ENCODE results near the gene SEC24C. TPM values are rescaled to one million over a fixed set of nuclear protein-coding genes. Genes with fewer than 3 reads are reported as not detected.

SEC24C gene
- total and polyA plus RNA-seq, 2 of the 4 experiments (the other 2 are of a cell fraction), result 74.2 to 88.9 TPM

- no peaks in the 10 kb centered on the region for H3K27me3 ChIP-seq (ENCODE audit: control insufficient read depth, insufficient read depth, low read length)
- no peak overlapping the region for H2BK5ac ChIP-seq (ENCODE audit: low read depth, low read length, poor library complexity, severe bottlenecking)
- peaks cover 26% of the 10 kb centered on the region for H3K36me3 ChIP-seq (ENCODE audit: control insufficient read depth, insufficient read depth, low read length)
- BruUV-seq (replicated peaks), result no TSS peak
- H4K8ac ChIP-seq (ENCODE audit: low read depth in 2 of 2, low read length in 2 of 2), result no peak overlapping the region
- ATAC-seq (ENCODE audit: low read depth) (no peak), DNase-seq (no peak)
- peak overlapping the region; percentile 29 for H2AK9ac ChIP-seq (replicated peaks; ENCODE audit: low read depth, low read length, poor library complexity)
- no peak overlapping the region; the same call in 2 of the 3 replicates for H2BK15ac ChIP-seq (ENCODE audit: low read depth, low read length)
- H3K4me3 ChIP-seq (ENCODE audit: insufficient read depth, low read depth, low read length), result no peak overlapping the region
- H3K79me1 ChIP-seq (ENCODE audit: low read depth in 1 of 2, low read length in 2 of 2), result peaks cover 0 to 9% of the 10 kb centered on the region in 2 experiments; a peak in 1 of 4 replicates
- H3K9me3 ChIP-seq (ENCODE audit: control insufficient read depth, insufficient read depth, low read length), result no peaks in the 10 kb centered on the region
- peaks cover 10% of the 10 kb centered on the region for H3K4me1 ChIP-seq (ENCODE audit: control insufficient read depth, insufficient read depth, low read length)
- no peak overlapping the region for H3K56ac ChIP-seq (ENCODE audit: extremely low read depth, insufficient read depth, low read length)
- dilution Hi-C loops (cut with HindIII; ENCODE audit: low sequenced_read_pairs, unreplicated experiment) (no loop called here), intact Hi-C loops (cut with micrococcal nuclease) (no loop called here), in situ Hi-C loops (cut with MboI; ENCODE audit: low sequenced_read_pairs) (no loop called here)
- no peaks in the 10 kb centered on the region for H4K20me1 ChIP-seq (ENCODE audit: insufficient read depth, low read length)
- H3K27ac ChIP-seq (ENCODE audit: insufficient read depth, low read length), result no peak overlapping the region
- H2AFZ ChIP-seq (replicated peaks; ENCODE audit: low read length, poor library complexity), result no peak overlapping the region
- 46% methylated on average over 3 of the region's 5 CpGs; no CpG with 5 or more reads in 1 of the 2 experiments for WGBS, 2 experiments (ENCODE audit: extremely low coverage in 2 of 2, insufficient read length in 1 of 2)
- H3K9me1 ChIP-seq (ENCODE audit: insufficient read depth, low read length), result peaks cover 10% of the 10 kb centered on the region; the same call in 1 of the 2 replicates
- no peak overlapping the region for H2BK20ac ChIP-seq (ENCODE audit: low read depth, low read length)
- H4K91ac ChIP-seq (ENCODE audit: insufficient read depth, low read depth, low read length), result no peak overlapping the region
- no peak overlapping the region for H2AK5ac ChIP-seq (ENCODE audit: low read depth, low read length)
- no peak overlapping the region for H3K18ac ChIP-seq (ENCODE audit: low read depth, low read length)
- H3K4me2 ChIP-seq (ENCODE audit: low read depth, low read length), result no peak overlapping the region
- TF ChIP-seq, protein P1, sequence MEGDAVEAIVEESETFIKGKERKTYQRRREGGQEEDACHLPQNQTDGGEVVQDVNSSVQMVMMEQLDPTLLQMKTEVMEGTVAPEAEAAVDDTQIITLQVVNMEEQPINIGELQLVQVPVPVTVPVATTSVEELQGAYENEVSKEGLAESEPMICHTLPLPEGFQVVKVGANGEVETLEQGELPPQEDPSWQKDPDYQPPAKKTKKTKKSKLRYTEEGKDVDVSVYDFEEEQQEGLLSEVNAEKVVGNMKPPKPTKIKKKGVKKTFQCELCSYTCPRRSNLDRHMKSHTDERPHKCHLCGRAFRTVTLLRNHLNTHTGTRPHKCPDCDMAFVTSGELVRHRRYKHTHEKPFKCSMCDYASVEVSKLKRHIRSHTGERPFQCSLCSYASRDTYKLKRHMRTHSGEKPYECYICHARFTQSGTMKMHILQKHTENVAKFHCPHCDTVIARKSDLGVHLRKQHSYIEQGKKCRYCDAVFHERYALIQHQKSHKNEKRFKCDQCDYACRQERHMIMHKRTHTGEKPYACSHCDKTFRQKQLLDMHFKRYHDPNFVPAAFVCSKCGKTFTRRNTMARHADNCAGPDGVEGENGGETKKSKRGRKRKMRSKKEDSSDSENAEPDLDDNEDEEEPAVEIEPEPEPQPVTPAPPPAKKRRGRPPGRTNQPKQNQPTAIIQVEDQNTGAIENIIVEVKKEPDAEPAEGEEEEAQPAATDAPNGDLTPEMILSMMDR (conservative IDR thresholded peaks at IDR 0.05; ENCODE audit: low read depth, low read length), result no peak
- POLR2A ChIA-PET (ENCODE audit: unreplicated experiment), result no interaction called here
- no peak overlapping the region for H3K9ac ChIP-seq (ENCODE audit: low read depth, low read length)
- no peak overlapping the region; the same call in 1 of the 2 replicates for H2BK120ac ChIP-seq (ENCODE audit: low read depth, low read length)
- H3K14ac ChIP-seq (replicated peaks; ENCODE audit: low read depth, low read length), result no peak overlapping the region
- H4K5ac ChIP-seq (ENCODE audit: low read depth, low read length), result no peak overlapping the region
- H3K4ac ChIP-seq (ENCODE audit: low read depth, low read length), result no peak overlapping the region; the same call in 1 of the 2 replicates
- CTCF ChIA-PET, result no interaction called here
- H3K23ac ChIP-seq (ENCODE audit: low read depth, low read length), result no peak overlapping the region
These were observed 74.9 kb downstream of the SEC24C start for GRCh38 chr10:73819081-73819480.

Data from IMR-90 (cell line).